A549 (cell line): ENCODE results near the gene RNF207.

Experiments
- BHLHE40 ChIP-seq: IDR thresholded peaks from 2 replicates; pipeline ENCODE4 v1.6.1; 2012; ENCODE audit warnings: low read depth, low read length, inconsistent platforms
- CEBPB ChIP-seq, 2 experiments: fragments of >200 bp in 1 of 2; sonication (Bioruptor Twin) in 1 of 2; formaldehyde crosslinking in 1 of 2; IDR thresholded peaks; 2 replicates each; pipeline ENCODE4 v1.6.1; 2012 to 2016
- EHF ChIP-seq: fragments of 250-450 bp; sonication (Bioruptor Pico); IDR thresholded peaks from 2 replicates; pipeline ENCODE4 v1.5.0; 2020; ENCODE audit warnings: mild to moderate bottlenecking
- EP300 ChIP-seq, 2 experiments: fragments of >200 bp; sonication (Bioruptor Twin); formaldehyde crosslinking; IDR thresholded peaks; 2 replicates in 1 of 2; 3 replicates in 1 of 2; pipeline ENCODE4 v1.6.1; 2016 to 2017
- KDM5A ChIP-seq: fragments of 200-600 bp; sonication (generic); IDR thresholded peaks from 2 replicates; pipeline ENCODE4 v1.6.1; 2016; ENCODE audit warnings: antibody characterized with exemption, mild to moderate bottlenecking
- MAFK ChIP-seq: fragments of 450-650 bp; IDR thresholded peaks from 2 replicates; pipeline ENCODE4 v1.6.1; 2014; ENCODE audit not compliant: partially characterized antibody
- POLR2A ChIP-seq: IDR thresholded peaks from 2 replicates; pipeline ENCODE4 v1.6.1; 2012; ENCODE audit warnings: mild to moderate bottlenecking, low read length
- RAD21 ChIP-seq, 2 experiments: fragments of >200 bp in 1 of 2; sonication (Bioruptor Twin) in 1 of 2; formaldehyde crosslinking in 1 of 2; IDR thresholded peaks in 1 of 2; conservative IDR thresholded peaks in 1 of 2; 2 replicates in 1 of 2; 3 replicates in 1 of 2; pipeline ENCODE4 v1.6.1; 2012 to 2018; ENCODE audit warnings: inconsistent platforms in 1 of 2
- RCOR1 ChIP-seq: fragments of 150-350 bp; IDR thresholded peaks from 2 replicates; pipeline ENCODE4 v1.6.1; 2014; ENCODE audit warnings: antibody characterized with exemption, low read length, low read depth
- RFX5 ChIP-seq: fragments of 450-650 bp; IDR thresholded peaks from 2 replicates; pipeline ENCODE4 v1.7.1; 2014; ENCODE audit warnings: antibody characterized with exemption, mild to moderate bottlenecking, moderate library complexity
- SMC3 ChIP-seq: fragments of >200 bp; sonication (Bioruptor Twin); formaldehyde crosslinking; IDR thresholded peaks from 3 replicates; pipeline ENCODE4 v1.6.1; 2018; ENCODE audit warnings: inconsistent platforms
- TF ChIP-seq, protein P1 (sequence below): fragments of >200 bp; sonication (Bioruptor Twin); formaldehyde crosslinking; IDR thresholded peaks from 3 replicates; pipeline ENCODE4 v1.5.1; 2016
- TF ChIP-seq, protein P2 (sequence below): fragments of 200-600 bp; sonication (generic); IDR thresholded peaks from 2 replicates; pipeline ENCODE4 v1.6.1; 2016; ENCODE audit warnings: antibody characterized with exemption, mild to moderate bottlenecking, moderate library complexity
- TF ChIP-seq, protein P3 (sequence below): fragments of 250-450 bp; sonication (Bioruptor Pico); IDR thresholded peaks from 2 replicates; pipeline ENCODE4 v1.5.0; 2021; ENCODE audit warnings: mild to moderate bottlenecking, moderate library complexity, borderline replicate concordance

DNA sequence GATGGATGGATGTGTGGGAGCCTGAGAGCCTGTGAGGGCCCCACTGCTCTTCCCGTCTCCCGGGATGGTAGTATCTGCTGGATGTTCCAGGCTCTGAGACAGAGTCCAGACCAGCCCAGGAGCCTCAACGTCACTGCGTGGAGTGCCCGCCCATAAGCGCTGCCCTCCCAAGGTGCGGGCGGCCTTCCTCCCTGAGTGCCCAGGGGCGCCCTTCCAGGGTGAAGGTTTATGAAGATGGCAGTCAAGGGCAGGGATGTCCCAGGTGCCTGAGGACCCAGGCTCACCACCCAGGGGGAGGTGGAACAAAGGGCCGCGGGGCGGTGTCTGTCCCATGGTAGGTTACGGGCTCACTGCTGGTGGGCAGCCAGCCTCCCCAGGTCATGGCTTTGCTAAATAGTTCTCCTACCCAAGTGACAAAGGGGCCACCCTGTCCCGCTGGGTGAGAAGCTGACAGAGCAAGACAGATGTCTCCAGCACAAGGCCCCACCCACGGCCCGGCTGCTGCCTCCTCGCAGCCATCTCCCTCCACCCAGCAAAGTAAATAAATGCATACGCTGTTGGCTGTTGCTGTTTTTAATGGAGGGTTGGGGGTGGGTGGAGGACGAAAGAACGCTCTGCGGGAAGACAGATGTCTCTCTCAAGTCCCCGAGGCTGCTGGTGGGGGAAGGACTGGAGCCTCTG lies 63.9 kb downstream of the RNF207 start:
- TF ChIP-seq POLR2A = no peak
- TF ChIP-seq, protein P1, sequence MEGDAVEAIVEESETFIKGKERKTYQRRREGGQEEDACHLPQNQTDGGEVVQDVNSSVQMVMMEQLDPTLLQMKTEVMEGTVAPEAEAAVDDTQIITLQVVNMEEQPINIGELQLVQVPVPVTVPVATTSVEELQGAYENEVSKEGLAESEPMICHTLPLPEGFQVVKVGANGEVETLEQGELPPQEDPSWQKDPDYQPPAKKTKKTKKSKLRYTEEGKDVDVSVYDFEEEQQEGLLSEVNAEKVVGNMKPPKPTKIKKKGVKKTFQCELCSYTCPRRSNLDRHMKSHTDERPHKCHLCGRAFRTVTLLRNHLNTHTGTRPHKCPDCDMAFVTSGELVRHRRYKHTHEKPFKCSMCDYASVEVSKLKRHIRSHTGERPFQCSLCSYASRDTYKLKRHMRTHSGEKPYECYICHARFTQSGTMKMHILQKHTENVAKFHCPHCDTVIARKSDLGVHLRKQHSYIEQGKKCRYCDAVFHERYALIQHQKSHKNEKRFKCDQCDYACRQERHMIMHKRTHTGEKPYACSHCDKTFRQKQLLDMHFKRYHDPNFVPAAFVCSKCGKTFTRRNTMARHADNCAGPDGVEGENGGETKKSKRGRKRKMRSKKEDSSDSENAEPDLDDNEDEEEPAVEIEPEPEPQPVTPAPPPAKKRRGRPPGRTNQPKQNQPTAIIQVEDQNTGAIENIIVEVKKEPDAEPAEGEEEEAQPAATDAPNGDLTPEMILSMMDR = no peak
- TF ChIP-seq, protein P2, sequence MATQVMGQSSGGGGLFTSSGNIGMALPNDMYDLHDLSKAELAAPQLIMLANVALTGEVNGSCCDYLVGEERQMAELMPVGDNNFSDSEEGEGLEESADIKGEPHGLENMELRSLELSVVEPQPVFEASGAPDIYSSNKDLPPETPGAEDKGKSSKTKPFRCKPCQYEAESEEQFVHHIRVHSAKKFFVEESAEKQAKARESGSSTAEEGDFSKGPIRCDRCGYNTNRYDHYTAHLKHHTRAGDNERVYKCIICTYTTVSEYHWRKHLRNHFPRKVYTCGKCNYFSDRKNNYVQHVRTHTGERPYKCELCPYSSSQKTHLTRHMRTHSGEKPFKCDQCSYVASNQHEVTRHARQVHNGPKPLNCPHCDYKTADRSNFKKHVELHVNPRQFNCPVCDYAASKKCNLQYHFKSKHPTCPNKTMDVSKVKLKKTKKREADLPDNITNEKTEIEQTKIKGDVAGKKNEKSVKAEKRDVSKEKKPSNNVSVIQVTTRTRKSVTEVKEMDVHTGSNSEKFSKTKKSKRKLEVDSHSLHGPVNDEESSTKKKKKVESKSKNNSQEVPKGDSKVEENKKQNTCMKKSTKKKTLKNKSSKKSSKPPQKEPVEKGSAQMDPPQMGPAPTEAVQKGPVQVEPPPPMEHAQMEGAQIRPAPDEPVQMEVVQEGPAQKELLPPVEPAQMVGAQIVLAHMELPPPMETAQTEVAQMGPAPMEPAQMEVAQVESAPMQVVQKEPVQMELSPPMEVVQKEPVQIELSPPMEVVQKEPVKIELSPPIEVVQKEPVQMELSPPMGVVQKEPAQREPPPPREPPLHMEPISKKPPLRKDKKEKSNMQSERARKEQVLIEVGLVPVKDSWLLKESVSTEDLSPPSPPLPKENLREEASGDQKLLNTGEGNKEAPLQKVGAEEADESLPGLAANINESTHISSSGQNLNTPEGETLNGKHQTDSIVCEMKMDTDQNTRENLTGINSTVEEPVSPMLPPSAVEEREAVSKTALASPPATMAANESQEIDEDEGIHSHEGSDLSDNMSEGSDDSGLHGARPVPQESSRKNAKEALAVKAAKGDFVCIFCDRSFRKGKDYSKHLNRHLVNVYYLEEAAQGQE = no peak
- TF ChIP-seq BHLHE40 = no peak
- no peak for TF ChIP-seq EHF
- TF ChIP-seq, protein P3, sequence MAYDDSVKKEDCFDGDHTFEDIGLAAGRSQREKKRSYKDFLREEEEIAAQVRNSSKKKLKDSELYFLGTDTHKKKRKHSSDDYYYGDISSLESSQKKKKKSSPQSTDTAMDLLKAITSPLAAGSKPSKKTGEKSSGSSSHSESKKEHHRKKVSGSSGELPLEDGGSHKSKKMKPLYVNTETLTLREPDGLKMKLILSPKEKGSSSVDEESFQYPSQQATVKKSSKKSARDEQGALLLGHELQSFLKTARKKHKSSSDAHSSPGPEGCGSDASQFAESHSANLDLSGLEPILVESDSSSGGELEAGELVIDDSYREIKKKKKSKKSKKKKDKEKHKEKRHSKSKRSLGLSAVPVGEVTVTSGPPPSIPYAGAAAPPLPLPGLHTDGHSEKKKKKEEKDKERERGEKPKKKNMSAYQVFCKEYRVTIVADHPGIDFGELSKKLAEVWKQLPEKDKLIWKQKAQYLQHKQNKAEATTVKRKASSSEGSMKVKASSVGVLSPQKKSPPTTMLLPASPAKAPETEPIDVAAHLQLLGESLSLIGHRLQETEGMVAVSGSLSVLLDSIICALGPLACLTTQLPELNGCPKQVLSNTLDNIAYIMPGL (CRISPR knock-in tag) = no peak
- TF ChIP-seq KDM5A = no peak
- no peak for TF ChIP-seq RAD21 (conservative IDR thresholded peaks at IDR 0.05 in 1 of 2, IDR thresholded peaks at IDR 0.05 in 1 of 2)
- no peak for TF ChIP-seq CEBPB (IDR thresholded peaks at IDR 0.05)
- no peak for TF ChIP-seq RFX5
- no peak for TF ChIP-seq EP300 (IDR thresholded peaks at IDR 0.05)
- TF ChIP-seq SMC3 = no peak
- TF ChIP-seq MAFK = no peak
- no peak for TF ChIP-seq RCOR1
